Right cardiac atrium (tissue), 5 donors: ENCODE results near the gene PUM1. TPM values are rescaled to one million over a fixed set of nuclear protein-coding genes. Genes with fewer than 3 reads are reported as not detected.
"Not testable (repeated sequence)": the region's sequence is repeated elsewhere in the genome, so short reads cannot be mapped to it uniquely, and the experiment has no call there.

Experiments used
- ATAC-seq, 2 donors: fragments of 200-7000 bp; cut with Tn5 transposase; one replicate each; pipeline versions ENCODE4 v1.8.0 to v1.9.1; 2020; ENCODE audit warnings: moderate library complexity in 2 of 2, mild to moderate bottlenecking in 1 of 2
- DNase-seq, 3 donors: peaks; one replicate each; pipeline ENCODE4 v3.0.0-alpha.2; 2020
- H3K27ac ChIP-seq: one replicate; pipeline ENCODE4 v1.5.1; 2013; ENCODE audit warnings: mild to moderate bottlenecking, low read length, control low read depth, moderate library complexity
- H3K27me3 ChIP-seq: one replicate; pipeline ENCODE4 v1.6.1; 2013; ENCODE audit not compliant: control insufficient read depth, insufficient read depth
- H3K4me1 ChIP-seq: one replicate; pipeline ENCODE4 v1.6.1; 2013; ENCODE audit warnings: low read length; ENCODE audit not compliant: control insufficient read depth, insufficient read depth
- H3K4me3 ChIP-seq: one replicate; pipeline ENCODE4 v1.5.1; 2013; ENCODE audit warnings: low read length, control low read depth
- H3K9me3 ChIP-seq: one replicate; pipeline ENCODE4 v1.6.1; 2013; ENCODE audit warnings: low read length; ENCODE audit not compliant: control insufficient read depth
- WGBS: extraction: QIAGEN DNeasy Blood & Tissue Kit; methylation state at CpG from one replicate; pipeline ENCODE4 v1.1.7; 2013; 5-methylcytosine and 5-hydroxymethylcytosine counted together
- intact Hi-C, 4 donors: fragments of 100-400 bp; cut with DNase I; formaldehyde crosslinking; loops; one replicate each; pipeline versions ENCODE4 v1.11.0 to v1.14.0; 2022 to 2023
- polyA plus RNA-seq: library from polyadenylated mRNA; stranded (reverse); fragments of 200-250 nt; gene quantifications from one replicate; pipeline ENCODE4 v1.2.3, GENCODE V29; 2013
- total RNA-seq, 4 donors: library from RNA; stranded (reverse); fragmentation: NEBNext Ultra II Directional; extraction: Animal tissue kit (Norgen Biotek cat#: 25700); gene quantifications; one replicate each; pipeline ENCODE4 v1.2.1, GENCODE V29; 2021
- donor health status: healthy with polysubstance abuse.
- donor health status: DM: no; HTN: yes; CAD: no.
- donor health status: DM: no; HTN: no; CAD: no.
- donor health status: DM: no; HTN: yes; CAD: no; lungs with severe emphysema.
- donor health status: DM: yes; HTN: yes; CAD: no.

PUM1 gene
- total and polyA plus RNA-seq, 5 donors = 21.2 to 77.2 (median 76.9) TPM

DNA sequence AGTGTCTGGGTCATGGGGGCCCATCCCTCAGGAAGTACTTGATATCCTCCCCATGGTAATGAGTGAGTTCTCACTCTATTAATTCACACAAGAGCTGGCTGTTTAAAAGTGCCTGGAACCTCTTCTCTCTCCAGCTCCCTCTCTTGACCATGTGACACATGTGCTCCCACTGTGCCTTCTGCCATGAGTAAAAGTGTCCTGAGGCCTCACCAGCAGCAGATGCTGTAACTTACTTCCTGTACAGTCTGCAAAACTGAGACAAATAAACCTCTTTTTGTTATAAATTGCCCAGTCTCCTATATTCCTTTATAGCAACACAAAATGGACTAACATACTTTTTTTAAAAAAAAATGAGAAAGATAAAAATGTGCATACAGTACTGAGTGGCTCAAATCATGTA lies 24.0 kb downstream of the PUM1 start:
- H3K27me3 ChIP-seq = no peaks in the 10 kb centered on the region
- H3K4me1 ChIP-seq = peaks cover 6% of the 10 kb centered on the region
- no peak overlapping the region for H3K27ac ChIP-seq
- DNase-seq (no peak), ATAC-seq (peak in 1 of 2 donors; percentile 45)
- intact Hi-C loops = loop anchor here in 1 of 4 donors (10.0 kb wide), 1 partner anchor 67 kb away; no protein-coding TSS in a partner anchor
- no peaks in the 10 kb centered on the region for H3K9me3 ChIP-seq
- no peak overlapping the region for H3K4me3 ChIP-seq

DNA sequence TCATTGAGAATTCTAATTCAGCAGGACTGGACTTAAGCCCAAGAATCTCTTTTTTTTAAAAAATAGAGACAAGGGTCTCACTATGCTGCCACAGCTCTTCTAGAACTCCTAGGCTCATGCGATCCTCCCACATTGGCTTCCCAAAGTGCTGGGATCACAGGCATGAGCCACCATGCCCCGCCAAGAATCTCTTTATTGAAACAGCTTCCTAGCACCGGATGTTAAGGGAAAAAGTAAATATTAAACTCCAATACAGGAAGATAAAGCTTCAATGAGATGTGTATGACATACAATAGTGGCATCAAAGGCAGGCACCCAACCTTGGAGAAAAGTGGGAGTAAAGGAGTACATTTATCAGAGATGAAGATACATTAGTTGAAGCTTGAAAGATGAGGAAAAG lies 25.5 kb downstream of the PUM1 start:
- no peak for DNase-seq
- H3K4me3 ChIP-seq = no peak overlapping the region
- 45% methylated on average over 3 of the region's 3 CpGs for WGBS
- intact Hi-C loops = loop anchor here in 1 of 4 donors (10.0 kb wide), 1 partner anchor 65 kb away; no protein-coding TSS in a partner anchor
- H3K27ac ChIP-seq = no peak overlapping the region
- no peaks in the 10 kb centered on the region for H3K9me3 ChIP-seq
- peaks cover 10% of the 10 kb centered on the region for H3K4me1 ChIP-seq
- no peaks in the 10 kb centered on the region for H3K27me3 ChIP-seq
- ATAC-seq = no peak

DNA sequence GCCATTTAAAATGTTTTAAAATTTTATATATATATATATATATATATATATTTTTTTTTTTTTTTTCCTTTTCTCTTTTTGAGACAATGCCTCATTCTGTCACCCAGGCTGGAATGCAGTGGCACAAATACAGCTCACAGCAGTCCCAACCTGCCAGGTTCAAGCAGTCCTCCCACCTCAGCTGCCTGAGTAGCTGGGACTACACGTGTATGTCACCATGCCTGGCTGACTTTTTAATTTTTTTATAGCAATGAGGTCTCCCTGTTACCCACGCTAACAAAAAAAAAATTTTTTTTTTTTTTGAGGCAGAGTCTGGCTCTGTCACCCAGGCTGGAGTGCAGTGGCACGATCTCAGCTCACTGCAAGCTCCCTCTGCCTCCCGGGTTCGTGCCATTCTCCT lies 26.6 kb downstream of the PUM1 start:
- intact Hi-C loops, H3K27ac ChIP-seq, DNase-seq, H3K27me3 ChIP-seq, ATAC-seq, H3K4me3 ChIP-seq, H3K9me3 ChIP-seq: not testable (repeated sequence)
- 70% methylated on average over 5 of the region's 5 CpGs for WGBS
- peaks cover 11% of the 10 kb centered on the region for H3K4me1 ChIP-seq

DNA sequence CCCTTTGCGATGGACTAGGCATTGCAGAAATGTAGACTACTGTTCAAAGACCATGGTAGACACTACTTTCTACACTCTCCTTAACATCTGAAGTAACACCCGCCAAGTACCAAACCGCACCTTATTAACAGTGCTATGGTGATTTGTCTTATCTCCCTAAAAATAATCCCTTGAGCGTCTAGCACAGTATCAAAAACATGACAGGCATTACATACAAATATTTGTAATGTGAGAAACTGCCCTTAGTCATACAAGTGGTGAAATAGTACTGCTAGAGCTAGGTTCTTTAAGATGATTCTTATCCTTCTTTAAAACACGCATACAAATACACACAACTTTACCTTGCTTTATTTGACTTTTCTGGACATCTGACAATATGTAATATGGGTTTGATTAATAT lies 27.2 kb downstream of the PUM1 start:
- 74% methylated on average over 5 of the region's 5 CpGs for WGBS
- intact Hi-C loops = no loop called here
- Histone ChIP-seq H3K9me3 (no peaks in the 10 kb centered on the region), H3K4me3 (no peak overlapping the region), H3K4me1 (peaks cover 15% of the 10 kb centered on the region), H3K27me3 (no peaks in the 10 kb centered on the region), H3K27ac (no peak overlapping the region)
- no peak for DNase-seq
- no peak for ATAC-seq

DNA sequence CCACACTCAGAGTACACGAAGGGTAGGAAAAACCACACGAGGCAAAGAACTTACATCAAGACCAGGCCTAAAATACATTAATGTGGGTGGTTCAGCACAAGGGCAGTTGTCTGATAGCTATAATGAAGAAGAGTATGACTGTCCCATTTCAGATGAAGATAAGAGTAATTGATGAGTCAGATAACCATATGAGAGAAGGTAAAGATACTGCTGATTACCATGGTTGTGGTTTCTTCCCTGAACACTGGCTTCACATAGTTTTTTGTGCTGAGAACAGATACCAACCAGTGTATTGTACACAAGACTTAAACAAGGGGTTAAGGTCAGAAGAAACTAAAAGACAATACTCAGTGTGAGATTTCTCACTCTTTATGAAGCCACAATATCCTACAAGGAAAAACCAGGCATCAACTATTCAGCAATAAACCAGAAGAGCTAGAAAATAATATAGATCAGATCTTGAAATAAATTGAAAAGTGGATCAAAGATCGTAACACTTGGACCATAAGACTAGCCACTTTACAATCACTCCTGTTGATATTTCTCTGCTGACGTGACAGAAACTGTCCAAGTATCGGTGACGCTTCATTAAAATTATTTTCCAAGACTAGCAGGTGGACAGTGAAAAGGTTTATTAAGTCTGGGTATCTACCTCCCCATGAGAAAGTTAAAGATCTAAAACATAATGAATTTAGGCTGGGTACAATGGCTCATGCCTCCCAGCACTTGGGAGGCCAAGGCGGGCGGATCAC lies 28.6 kb downstream of the PUM1 start:
- Histone ChIP-seq H3K4me3 (no peak overlapping the region), H3K27ac (no peak overlapping the region), H3K27me3 (no peaks in the 10 kb centered on the region), H3K4me1 (peaks cover 15% of the 10 kb centered on the region), H3K9me3 (no peaks in the 10 kb centered on the region)
- intact Hi-C loops = no loop called here
- ATAC-seq (no peak), DNase-seq (no peak)
- WGBS = 80% methylated on average over 8 of the region's 8 CpGs

DNA sequence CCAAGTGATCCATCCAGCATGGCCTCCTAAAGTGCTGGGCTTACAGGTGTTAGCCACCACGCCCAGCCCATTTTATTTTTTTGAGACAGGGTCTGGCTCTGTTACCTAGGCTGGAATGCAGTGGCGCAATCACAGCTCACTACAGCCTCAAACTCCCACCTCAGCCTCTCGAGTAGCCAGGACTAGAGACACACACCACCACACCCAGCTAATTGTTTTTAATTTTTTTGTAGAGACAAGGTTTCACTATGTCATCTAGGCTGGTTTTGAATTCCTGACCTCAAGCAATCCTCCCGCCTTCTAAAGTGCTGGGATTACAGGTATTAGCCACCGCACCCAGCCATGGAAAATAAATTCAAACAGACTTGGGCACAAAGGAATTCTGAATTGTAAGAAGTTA lies 31.9 kb downstream of the PUM1 start:
- WGBS = 89% methylated on average over 5 of the region's 5 CpGs
- no peak overlapping the region for H3K4me3 ChIP-seq
- intact Hi-C loops = no loop called here
- H3K27ac ChIP-seq = no peak overlapping the region
- DNase-seq = no peak
- ATAC-seq = no peak
- peaks cover 13% of the 10 kb centered on the region for H3K4me1 ChIP-seq
- H3K9me3 ChIP-seq = no peaks in the 10 kb centered on the region
- H3K27me3 ChIP-seq = no peaks in the 10 kb centered on the region

DNA sequence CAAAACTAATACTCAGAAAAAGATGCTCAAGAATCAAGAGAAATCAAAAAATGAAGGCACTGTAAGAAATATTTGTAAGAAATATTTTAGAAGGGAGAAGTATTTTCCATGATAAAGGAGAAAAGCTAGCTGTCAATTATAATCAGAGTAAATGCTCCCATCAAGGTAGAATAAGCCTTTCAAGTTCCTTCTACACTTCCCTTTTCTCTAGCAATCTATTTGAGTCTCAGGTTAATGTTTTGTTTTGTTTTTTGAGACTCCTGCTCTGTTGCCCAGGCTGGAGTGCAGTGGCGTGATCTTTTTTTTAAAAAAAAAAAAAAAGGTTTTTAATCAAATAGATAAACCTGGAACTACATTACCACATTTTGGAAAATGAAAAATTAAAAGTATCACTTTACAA lies 33.3 kb downstream of the PUM1 start:
- no peaks in the 10 kb centered on the region for H3K9me3 ChIP-seq
- intact Hi-C loops = no loop called here
- no peak overlapping the region for H3K4me3 ChIP-seq
- DNase-seq = no peak
- no peak overlapping the region for H3K27ac ChIP-seq
- no peaks in the 10 kb centered on the region for H3K27me3 ChIP-seq
- no peak for ATAC-seq
- H3K4me1 ChIP-seq = peaks cover 13% of the 10 kb centered on the region
- 96% methylated on average over 1 of the region's 1 CpG for WGBS

DNA sequence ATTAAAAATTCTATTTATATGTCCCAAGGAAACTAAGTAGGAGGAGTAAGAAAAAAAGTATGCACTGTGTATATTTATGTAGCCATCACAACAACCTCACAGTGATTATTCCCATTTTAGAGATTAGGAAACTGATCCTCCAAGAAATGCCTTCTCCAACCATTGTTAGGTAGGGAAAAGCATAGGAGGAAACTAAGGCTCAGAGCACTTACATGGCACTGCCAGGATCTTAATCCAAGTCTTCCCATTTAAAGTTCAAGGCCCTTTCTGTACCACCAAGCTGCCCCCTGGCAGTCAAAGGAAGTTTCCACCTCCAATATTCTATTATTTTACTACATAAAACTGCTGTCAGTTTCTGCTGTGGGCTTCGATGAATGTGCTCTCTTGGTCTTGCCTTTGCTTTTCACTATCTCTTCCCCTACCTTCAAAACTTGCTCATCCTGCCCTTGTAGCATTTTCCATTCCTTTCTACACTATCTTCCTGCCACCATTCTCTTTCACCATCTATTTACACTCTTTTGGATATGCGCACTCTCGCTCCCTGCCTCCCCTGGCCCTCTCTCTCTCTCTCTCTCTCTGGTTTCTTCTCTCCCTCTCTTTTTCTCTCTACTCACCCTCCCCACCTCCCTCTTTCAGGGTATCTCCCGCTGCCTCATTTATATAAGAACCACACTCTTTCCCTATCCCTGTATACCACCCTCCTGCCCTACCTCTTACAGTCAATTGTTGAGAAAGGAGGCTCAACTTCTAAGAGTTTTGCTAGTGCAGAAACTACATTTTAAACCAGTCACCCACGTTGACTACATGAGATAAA lies 34.0 kb downstream of the PUM1 start:
- no peaks in the 10 kb centered on the region for H3K27me3 ChIP-seq
- ATAC-seq (no peak), DNase-seq (no peak)
- H3K4me1 ChIP-seq = peaks cover 13% of the 10 kb centered on the region
- 84% methylated on average over 5 of the region's 5 CpGs for WGBS
- no peaks in the 10 kb centered on the region for H3K9me3 ChIP-seq
- intact Hi-C loops = no loop called here
- H3K4me3 ChIP-seq = no peak overlapping the region
- H3K27ac ChIP-seq = no peak overlapping the region

DNA sequence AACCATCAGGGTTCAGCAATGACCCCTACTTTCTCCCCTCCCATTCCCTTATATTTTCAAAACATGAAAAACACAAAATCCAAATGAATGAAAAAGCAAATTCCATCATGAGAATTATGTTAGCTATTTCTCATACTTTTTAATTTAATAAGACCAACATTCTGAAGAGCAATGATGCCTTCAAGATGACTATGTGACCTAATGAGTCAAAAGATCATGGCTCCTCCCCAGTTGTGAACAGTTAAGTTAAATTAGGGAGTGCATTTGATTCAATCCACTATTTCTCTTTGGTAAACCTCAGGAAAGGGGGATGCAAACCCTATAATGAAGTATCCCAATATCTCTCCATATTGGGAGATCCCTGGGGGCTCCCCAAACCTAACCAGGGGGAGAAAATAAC lies 36.5 kb downstream of the PUM1 start:
- ATAC-seq (no peak), DNase-seq (no peak)
- H3K27ac ChIP-seq = no peak overlapping the region
- peaks cover 8% of the 10 kb centered on the region for H3K4me1 ChIP-seq
- H3K27me3 ChIP-seq = no peaks in the 10 kb centered on the region
- no peak overlapping the region for H3K4me3 ChIP-seq
- H3K9me3 ChIP-seq = no peaks in the 10 kb centered on the region
- intact Hi-C loops = no loop called here

DNA sequence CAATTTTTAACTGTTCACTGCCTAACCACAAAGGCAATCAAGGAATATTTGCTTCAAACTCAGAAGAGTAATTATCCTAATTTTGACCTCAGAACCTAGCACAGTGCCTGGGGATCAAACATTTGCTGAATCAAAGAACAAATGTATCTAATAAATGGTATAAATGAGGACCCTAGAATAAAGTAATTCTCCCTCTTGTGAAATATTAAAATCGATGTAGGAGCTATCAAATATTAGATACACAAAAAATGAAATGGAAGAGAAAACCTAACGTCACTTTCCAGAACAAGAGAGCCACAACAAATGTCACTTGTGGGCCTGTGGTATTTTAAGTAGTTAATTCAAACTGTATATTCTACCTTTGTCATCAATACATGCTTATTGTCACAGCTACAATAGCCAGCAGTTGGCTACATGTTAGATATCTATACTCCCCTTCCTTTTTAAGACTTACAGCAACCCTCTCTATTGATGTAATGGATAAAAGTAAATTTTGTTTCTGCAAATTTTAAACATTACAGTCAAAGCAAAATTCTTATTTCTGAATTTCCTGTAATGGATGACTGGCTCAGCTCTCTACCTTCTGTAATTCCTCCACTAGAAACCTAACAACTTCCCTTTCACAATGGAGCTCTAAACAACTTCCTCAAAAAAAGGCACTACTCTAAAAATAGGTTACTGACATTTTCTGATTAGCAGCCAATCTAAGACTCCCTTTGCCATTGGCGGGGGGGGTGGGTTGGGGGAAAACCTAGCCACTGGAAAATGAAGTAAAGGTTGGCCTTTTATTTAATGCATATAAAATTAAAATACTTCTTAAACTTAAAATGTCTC lies 37.6 kb downstream of the PUM1 start:
- intact Hi-C loops = no loop called here
- Histone ChIP-seq H3K4me3 (no peak overlapping the region), H3K4me1 (peaks cover 4% of the 10 kb centered on the region), H3K9me3 (no peaks in the 10 kb centered on the region), H3K27ac (no peak overlapping the region), H3K27me3 (no peaks in the 10 kb centered on the region)
- ATAC-seq = peak; percentile 54 to 64
- WGBS = 52% methylated on average over 3 of the region's 3 CpGs
- no peak for DNase-seq

DNA sequence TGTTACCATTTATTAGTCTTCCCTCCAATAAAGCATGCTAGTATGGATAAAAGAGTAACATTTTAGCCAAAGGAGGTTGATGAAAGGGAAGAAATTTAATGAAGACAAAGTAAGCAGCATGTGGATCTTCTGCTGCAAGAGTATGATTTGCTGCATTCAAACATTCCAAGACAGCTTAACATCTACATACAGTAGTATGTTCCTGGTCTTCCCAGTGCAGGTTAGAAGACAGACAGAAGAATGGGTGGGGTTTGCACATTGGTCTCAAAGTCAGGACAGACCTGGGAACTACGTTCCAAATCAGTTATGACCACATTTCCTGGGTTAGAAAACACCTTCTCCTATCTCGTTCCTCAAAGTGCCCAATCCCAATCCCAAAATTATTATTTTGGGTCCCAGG lies 43.3 kb downstream of the PUM1 start:
- intact Hi-C loops = no loop called here
- Histone ChIP-seq H3K4me1 (peaks cover 3% of the 10 kb centered on the region), H3K27me3 (no peaks in the 10 kb centered on the region), H3K4me3 (no peak overlapping the region), H3K9me3 (no peaks in the 10 kb centered on the region), H3K27ac (no peak overlapping the region)
- no peak for DNase-seq
- 52% methylated on average over 2 of the region's 2 CpGs for WGBS
- ATAC-seq = no peak
